A673 (cell line): Measurements from ENCODE around the gene ZNF746. TPM values are rescaled to one million over a fixed set of nuclear protein-coding genes. Genes with fewer than 3 reads are reported as not detected.
A peak's percentile ranks its signal among the peaks of the same experiment; 100 is the strongest.
"Not testable (repeated sequence)": the region's sequence is repeated elsewhere in the genome, so short reads cannot be mapped to it uniquely, and the experiment has no call there.

ENCODE experiments used
- BruUV-seq: library from RNA; stranded (reverse); fragments of 400-500 nt; replicated peaks from 2 replicates; lab custom pipeline; 2021; lab: Mats Ljungman, UMichigan
- CTCF ChIA-PET: fragments of 300-600 bp; sonication (Branson Sonifier 250); formaldehyde crosslinking; loops from one replicate; lab custom pipeline; 2022; ENCODE audit warnings: antibody characterized with exemption; lab: Charles Lee
- POLR2A ChIA-PET: fragments of 300-600 bp; sonication (Branson Sonifier 250); formaldehyde crosslinking; loops from one replicate; lab custom pipeline; 2022; ENCODE audit warnings: antibody characterized with exemption; ENCODE audit not compliant: low non-redundant PET; lab: Charles Lee
- DNase-seq: peaks from one replicate; pipeline ENCODE4 v3.0.0-alpha.2; 2015; ENCODE audit warnings: low spot score
- H3K27ac ChIP-seq: fragments of 200-600 bp; sonication (generic); 2 replicates; pipeline ENCODE4 v1.5.1; 2016; ENCODE audit warnings: mixed run types, low read depth, mild to moderate bottlenecking, mixed read lengths, antibody characterized with exemption, low read length; ENCODE audit not compliant: poor library complexity, severe bottlenecking
- H3K27me3 ChIP-seq: fragments of 200-600 bp; sonication (generic); replicated peaks from 2 replicates; pipeline ENCODE4 v1.6.1; 2017; ENCODE audit warnings: mixed run types, low read depth, mild to moderate bottlenecking, mixed read lengths, antibody characterized with exemption, low read length; ENCODE audit not compliant: insufficient read depth, poor library complexity
- H3K36me3 ChIP-seq: fragments of 200-600 bp; sonication (generic); 2 replicates; pipeline ENCODE4 v1.6.1; 2016; ENCODE audit warnings: mixed run types, mild to moderate bottlenecking, mixed read lengths, antibody characterized with exemption, low read length; ENCODE audit not compliant: insufficient read depth, poor library complexity, severe bottlenecking
- H3K4me1 ChIP-seq: fragments of 200-600 bp; sonication (generic); 2 replicates; pipeline ENCODE4 v1.6.1; 2017; ENCODE audit warnings: mixed run types, mild to moderate bottlenecking, mixed read lengths, antibody characterized with exemption, low read length; ENCODE audit not compliant: insufficient read depth, poor library complexity, severe bottlenecking
- H3K4me3 ChIP-seq: fragments of 200-600 bp; sonication (generic); 2 replicates; pipeline ENCODE4 v1.5.1; 2016; ENCODE audit warnings: low read depth, mixed run types, mild to moderate bottlenecking, mixed read lengths, low read length; ENCODE audit not compliant: poor library complexity, severe bottlenecking
- H3K9me3 ChIP-seq: fragments of 200-600 bp; sonication (generic); 2 replicates; pipeline ENCODE4 v1.6.1; 2016; ENCODE audit warnings: mixed run types, low read depth, mild to moderate bottlenecking, mixed read lengths, antibody characterized with exemption, low read length; ENCODE audit not compliant: poor library complexity, severe bottlenecking
- CTCF ChIP-seq: fragments of 300-800, 200-600 bp; sonication (generic); conservative IDR thresholded peaks from 2 replicates; pipeline ENCODE4 v1.5.1; 2017; ENCODE audit warnings: low read depth, mild to moderate bottlenecking, antibody characterized with exemption, low read length, moderate library complexity, mixed read lengths
- EZH2 ChIP-seq: fragments of 200-600 bp; sonication (generic); IDR thresholded peaks from 2 replicates; pipeline ENCODE4 v1.6.1; 2017; ENCODE audit warnings: borderline replicate concordance, low read depth, mild to moderate bottlenecking, mixed read lengths, antibody characterized with exemption, low read length; ENCODE audit not compliant: poor library complexity, severe bottlenecking
- intact Hi-C: fragments of 100-400 bp; cut with micrococcal nuclease; formaldehyde crosslinking; loops from one replicate; pipeline ENCODE4 v1.10.0; 2022; ENCODE audit not compliant: unreplicated experiment
- total RNA-seq: library from RNA; stranded (reverse); gene quantifications from 2 replicates; pipeline ENCODE4 v1.2.3, GENCODE V29; 2021

The ZNF746 gene
- total RNA-seq, 1 experiment from 2014 or later = 22.5 TPM

GRCh38 chr7:149494738-149495368, 2.8 kb downstream of the ZNF746 start:
- no TSS peak for BruUV-seq
- H3K27ac ChIP-seq = peak overlapping the region; percentile 0

GRCh38 chr7:149493975-149494374, 3.6 kb downstream of the ZNF746 start:
- POLR2A ChIA-PET, intact Hi-C loops: not testable (repeated sequence)

More at GRCh38 chr7:149494738-149495368, 2.8 kb downstream of the ZNF746 start:
- H3K4me1 ChIP-seq = peaks cover 12% of the 10 kb centered on the region
- DNase-seq = no peak
- ChIA-PET POLR2A (no interaction called here), CTCF (no interaction called here)
- H3K27me3 ChIP-seq = peaks cover 19% of the 10 kb centered on the region
- H3K36me3 ChIP-seq = peaks cover 33% of the 10 kb centered on the region
- no peak overlapping the region for H3K4me3 ChIP-seq
- intact Hi-C loops = loop anchor here (5.0 kb wide), 1 partner anchor 73 kb away; no protein-coding TSS in a partner anchor
- H3K9me3 ChIP-seq = no peaks in the 10 kb centered on the region
- TF ChIP-seq CTCF = no peak
- TF ChIP-seq EZH2 = no peak

GRCh38 chr7:149493366-149493765, 4.2 kb downstream of the ZNF746 start:
- ChIA-PET CTCF (no interaction called here), POLR2A (no interaction called here)
- Histone ChIP-seq H3K27ac (no peak overlapping the region), H3K9me3 (no peaks in the 10 kb centered on the region), H3K4me3 (no peak overlapping the region), H3K27me3 (peaks cover 4% of the 10 kb centered on the region), H3K4me1 (peaks cover 12% of the 10 kb centered on the region), H3K36me3 (peaks cover 43% of the 10 kb centered on the region)
- no TSS peak for BruUV-seq
- no peak for DNase-seq
- no peak for TF ChIP-seq CTCF
- no peak for TF ChIP-seq EZH2
- intact Hi-C loops = no loop called here

More at GRCh38 chr7:149493975-149494374, 3.6 kb downstream of the ZNF746 start:
- Histone ChIP-seq H3K27me3 (peaks cover 10% of the 10 kb centered on the region), H3K36me3 (peaks cover 38% of the 10 kb centered on the region), H3K4me1 (peaks cover 12% of the 10 kb centered on the region)
- H3K4me3 ChIP-seq, BruUV-seq, CTCF ChIA-PET, H3K9me3 ChIP-seq, H3K27ac ChIP-seq, DNase-seq: not testable (repeated sequence)
